CD4-positive, CD25-positive, alpha-beta regulatory T cell (primary cell): ENCODE results near the gene DUSP9. TPM values are rescaled to one million over a fixed set of nuclear protein-coding genes. Genes with fewer than 3 reads are reported as not detected.

Experiments
- ATAC-seq, 2 donors: fragments of 150-1000 bp; cut with Tn5 transposase; one replicate each; pipeline ENCODE4 v1.10.0; 2021; ENCODE audit warnings: low read depth in 2 of 2, moderate number of reproducible peaks in 2 of 2, moderate library complexity in 1 of 2
- DNase-seq, 3 donors: peaks; one replicate each; pipeline versions ENCODE4 v3.0.0 to v3.0.0-alpha.2; 2012 to 2022; ENCODE audit warnings: mixed read lengths in 1 of 3
- H3K27ac ChIP-seq: one replicate; pipeline ENCODE4 v1.7.0; 2013; ENCODE audit warnings: mild to moderate bottlenecking, low read length; ENCODE audit not compliant: insufficient read depth, poor library complexity, severe bottlenecking
- H3K27me3 ChIP-seq: one replicate; pipeline ENCODE4 v1.7.0; 2013; ENCODE audit warnings: low read length; ENCODE audit not compliant: control insufficient read depth, insufficient read depth
- H3K36me3 ChIP-seq: one replicate; pipeline ENCODE4 v1.7.0; 2013; ENCODE audit warnings: mild to moderate bottlenecking, low read length, moderate library complexity; ENCODE audit not compliant: control insufficient read depth, insufficient read depth
- H3K4me1 ChIP-seq: 2 replicates; pipeline ENCODE4 v1.7.0; 2013; ENCODE audit warnings: mild to moderate bottlenecking, low read length; ENCODE audit not compliant: insufficient read depth, control insufficient read depth, poor library complexity, severe bottlenecking
- H3K4me3 ChIP-seq: one replicate; pipeline ENCODE4 v1.7.0; 2013; ENCODE audit warnings: low read depth, mild to moderate bottlenecking, low read length, moderate library complexity
- H3K9me3 ChIP-seq, 2 experiments: 1 replicate in 1 of 2; 2 replicates in 1 of 2; pipeline ENCODE4 v1.7.0; 2013; ENCODE audit warnings: low read length in 2 of 2, mild to moderate bottlenecking in 1 of 2, moderate library complexity in 1 of 2; ENCODE audit not compliant: control insufficient read depth in 2 of 2
- H3K27ac Mint-ChIP-seq, 3 donors: one replicate each; pipeline ENCODE4 v1.8.0; 2020 to 2022; ENCODE audit warnings: mild to moderate bottlenecking in 3 of 3, mixed read lengths in 3 of 3, moderate library complexity in 2 of 3
- H3K27me3 Mint-ChIP-seq: one replicate; pipeline ENCODE4 v1.8.0; 2022; ENCODE audit warnings: mild to moderate bottlenecking, mixed read lengths
- H3K36me3 Mint-ChIP-seq: one replicate; pipeline ENCODE4 v1.8.0; 2020; ENCODE audit warnings: mixed read lengths
- H3K4me1 Mint-ChIP-seq, 4 donors: one replicate each; pipeline ENCODE4 v1.8.0; 2020 to 2022; ENCODE audit warnings: mixed read lengths in 4 of 4, mild to moderate bottlenecking in 1 of 4
- H3K4me3 Mint-ChIP-seq, 4 donors: one replicate each; pipeline ENCODE4 v1.8.0; 2020 to 2022; ENCODE audit warnings: mild to moderate bottlenecking in 4 of 4, mixed read lengths in 4 of 4, moderate library complexity in 3 of 4
- H3K9me3 Mint-ChIP-seq, 7 donors: one replicate each; pipeline ENCODE4 v1.8.0; 2020 to 2022; ENCODE audit warnings: mixed read lengths in 7 of 7, mild to moderate bottlenecking in 3 of 7, moderate library complexity in 2 of 7
- polyA plus RNA-seq, 4 donors: library from polyadenylated mRNA; unstranded; fragments of 300-500 nt; fragmentation: Illumina TruSeq; gene quantifications; one replicate each; pipeline ENCODE4 v1.2.3, GENCODE V29; 2021
- total RNA-seq: library from RNA; stranded (reverse); gene quantifications from one replicate; pipeline ENCODE4 v1.2.3, GENCODE V29; 2022

Gene DUSP9
- total and polyA plus RNA-seq, 5 donors from 2014 or later = not detected

- Mint-ChIP-seq H3K27me3 (no peaks in the 10 kb centered on the region), H3K36me3 (no peaks in the 10 kb centered on the region), H3K27ac (no peak overlapping the region)
Measured at GRCh38 chrX:153634832-153635231, 12.2 kb upstream of the DUSP9 start.

DNA sequence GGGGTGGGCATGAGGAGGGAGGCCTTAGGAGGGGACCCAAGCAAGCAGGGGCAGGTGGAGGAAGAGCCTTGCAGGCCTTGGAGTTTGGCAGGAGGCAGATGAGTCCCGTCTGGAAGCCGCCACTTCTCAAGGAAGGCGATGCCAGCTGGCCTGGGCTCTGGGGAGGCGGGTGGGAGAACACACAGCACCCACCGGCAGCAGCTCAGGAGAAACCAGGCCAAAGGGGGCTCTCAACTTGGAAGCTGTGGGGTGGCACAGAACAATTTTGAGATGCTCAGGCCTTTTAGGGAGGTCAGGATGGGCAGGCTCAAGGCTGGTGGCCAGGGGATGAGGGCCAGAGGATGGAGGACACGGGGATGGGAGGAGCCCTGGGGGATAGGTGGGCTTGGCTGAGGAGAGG is 11.6 kb upstream of the DUSP9 start:
- Mint-ChIP-seq H3K4me1 (no peaks in the 10 kb centered on the region), H3K4me3 (no peak overlapping the region), H3K27me3 (no peaks in the 10 kb centered on the region), H3K27ac (no peak overlapping the region), H3K36me3 (no peaks in the 10 kb centered on the region), H3K9me3 (peaks cover 0 to 10% (median 0%) of the 10 kb centered on the region in 7 donors)
- H3K27me3 ChIP-seq = no peaks in the 10 kb centered on the region
- H3K9me3 ChIP-seq = peaks cover 0 to 4% of the 10 kb centered on the region in 2 experiments
- no peak overlapping the region for H3K27ac ChIP-seq
- H3K36me3 ChIP-seq = no peaks in the 10 kb centered on the region
- no peak for ATAC-seq
- no peak for DNase-seq
- no peak overlapping the region for H3K4me3 ChIP-seq
- H3K4me1 ChIP-seq = no peaks in the 10 kb centered on the region

More at GRCh38 chrX:153634832-153635231, 12.2 kb upstream of the DUSP9 start:
- Histone ChIP-seq H3K4me1 (no peaks in the 10 kb centered on the region), H3K4me3 (no peak overlapping the region), H3K9me3 (peaks cover 0 to 4% of the 10 kb centered on the region in 2 experiments), H3K27ac (no peak overlapping the region), H3K36me3 (no peaks in the 10 kb centered on the region), H3K27me3 (no peaks in the 10 kb centered on the region)
- Mint-ChIP-seq H3K9me3 (peaks cover 0 to 11% (median 0%) of the 10 kb centered on the region in 7 donors), H3K4me1 (no peaks in the 10 kb centered on the region), H3K4me3 (no peak overlapping the region)
- no peak for ATAC-seq
- DNase-seq = no peak

DNA sequence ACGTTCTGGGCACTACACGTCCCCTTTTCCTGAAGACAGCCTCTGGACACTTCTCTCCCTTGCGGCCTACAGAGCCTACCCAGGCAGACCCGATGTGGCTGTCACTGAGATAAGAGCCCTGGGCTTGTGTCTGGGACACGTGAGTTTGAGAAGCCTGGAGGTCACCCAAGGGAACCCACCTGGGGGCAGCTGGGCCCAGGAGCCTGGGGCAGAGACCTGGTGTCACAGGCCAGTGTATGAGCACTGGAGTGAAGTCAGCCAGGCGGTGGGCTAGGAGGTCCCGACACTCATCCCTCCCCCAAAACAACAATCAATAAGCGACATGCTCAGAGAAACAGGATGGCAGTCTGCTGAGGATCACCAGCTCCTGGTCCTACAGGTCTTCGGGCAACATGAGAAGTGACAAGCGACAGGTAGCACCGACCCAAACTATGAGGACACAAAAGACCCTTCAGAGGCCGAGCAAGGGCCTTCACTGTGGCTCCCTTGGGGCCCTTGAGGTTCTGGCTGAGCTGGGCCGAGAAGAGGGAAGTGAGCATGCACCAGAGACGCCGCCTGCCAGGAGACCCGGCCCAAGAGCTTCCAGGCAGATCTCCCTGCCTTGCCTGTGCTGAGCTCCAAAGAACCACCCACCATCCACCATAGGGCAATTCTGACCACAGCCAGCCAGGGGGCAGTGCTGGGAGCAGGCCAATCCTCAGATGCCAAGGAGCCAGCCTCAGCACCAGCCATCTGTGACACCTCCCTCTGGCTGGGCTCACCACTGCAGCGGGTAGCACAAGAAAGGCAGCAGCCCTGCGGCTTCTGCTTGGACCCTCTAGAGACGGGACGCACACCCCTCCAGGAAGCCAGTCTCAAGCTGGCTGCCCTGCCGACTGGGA is 11.0 kb upstream of the DUSP9 start:
- DNase-seq (peak in 1 of 3 donors; percentile 31), ATAC-seq (peak in 1 of 2 donors; percentile 28)
- Histone ChIP-seq H3K4me1 (no peaks in the 10 kb centered on the region), H3K4me3 (no peak overlapping the region), H3K9me3 (peaks cover 0 to 4% of the 10 kb centered on the region in 2 experiments), H3K27me3 (no peaks in the 10 kb centered on the region), H3K36me3 (no peaks in the 10 kb centered on the region), H3K27ac (no peak overlapping the region)
- no peak overlapping the region for H3K27ac Mint-ChIP-seq
- H3K9me3 Mint-ChIP-seq = peaks cover 0 to 7% (median 0%) of the 10 kb centered on the region in 7 donors
- no peaks in the 10 kb centered on the region for H3K4me1 Mint-ChIP-seq
- H3K36me3 Mint-ChIP-seq = no peaks in the 10 kb centered on the region
- no peaks in the 10 kb centered on the region for H3K27me3 Mint-ChIP-seq
- no peak overlapping the region for H3K4me3 Mint-ChIP-seq

GRCh38 chrX:153636716-153637115 is 10.3 kb upstream of the DUSP9 start:
- H3K4me3 Mint-ChIP-seq = no peak overlapping the region
- Histone ChIP-seq H3K4me3 (no peak overlapping the region), H3K27me3 (no peaks in the 10 kb centered on the region), H3K9me3 (no peaks in the 10 kb centered on the region), H3K27ac (no peak overlapping the region), H3K36me3 (no peaks in the 10 kb centered on the region), H3K4me1 (no peaks in the 10 kb centered on the region)
- H3K27me3 Mint-ChIP-seq = no peaks in the 10 kb centered on the region
- ATAC-seq (no peak), DNase-seq (no peak)
- H3K27ac Mint-ChIP-seq = no peak overlapping the region
- H3K4me1 Mint-ChIP-seq = peaks cover 0 to 4% (median 0%) of the 10 kb centered on the region in 4 donors
- no peaks in the 10 kb centered on the region for H3K36me3 Mint-ChIP-seq
- H3K9me3 Mint-ChIP-seq = peaks cover 0 to 3% (median 0%) of the 10 kb centered on the region in 7 donors

DNA sequence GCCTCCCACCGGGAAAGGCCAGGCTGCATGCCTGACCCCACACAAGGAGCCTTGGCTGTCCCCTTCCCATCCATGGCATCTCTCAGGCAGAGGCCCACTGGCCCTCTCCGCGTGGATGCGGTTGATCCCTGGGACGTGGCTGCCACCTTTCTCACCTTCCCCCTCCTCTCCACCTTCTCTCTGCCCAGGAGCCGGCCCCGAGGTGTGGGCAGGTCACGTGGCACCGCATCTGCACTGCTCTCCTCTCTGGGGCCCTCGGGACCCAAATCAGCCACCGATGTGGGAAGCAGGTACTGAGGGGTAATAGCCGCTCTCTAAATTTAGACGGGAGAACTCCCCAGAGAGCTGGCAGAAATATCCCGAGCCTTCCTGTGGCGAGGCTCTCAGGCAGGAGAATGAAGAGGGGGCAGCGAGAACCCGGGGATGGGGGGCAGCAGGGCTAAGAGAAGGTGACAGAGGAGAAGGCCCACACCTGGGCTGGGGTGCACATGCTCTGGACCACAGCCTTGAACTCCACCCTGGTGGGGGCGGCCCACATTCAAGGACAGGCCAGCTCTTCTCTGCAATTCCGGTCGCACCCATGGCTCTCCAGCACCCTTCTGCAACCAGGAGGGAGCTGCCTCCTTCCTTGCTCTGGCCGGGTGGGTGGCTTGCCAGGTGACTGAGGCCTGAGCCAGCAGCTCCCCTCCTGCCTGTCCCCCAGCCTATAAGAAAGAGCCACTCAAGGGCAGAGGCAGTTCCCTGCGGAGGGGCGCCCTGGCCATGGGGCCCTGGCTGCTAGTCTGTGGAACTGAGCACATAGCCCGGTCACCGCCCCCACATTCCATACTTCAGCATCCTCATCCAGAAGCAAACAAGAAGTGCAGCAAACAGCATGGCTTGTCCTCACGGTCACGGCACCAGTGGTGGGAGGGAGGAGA is 9.6 kb upstream of the DUSP9 start:
- Histone ChIP-seq H3K4me3 (no peak overlapping the region), H3K27me3 (no peaks in the 10 kb centered on the region), H3K27ac (no peak overlapping the region), H3K36me3 (no peaks in the 10 kb centered on the region), H3K9me3 (no peaks in the 10 kb centered on the region), H3K4me1 (no peaks in the 10 kb centered on the region)
- DNase-seq (no peak), ATAC-seq (no peak)
- H3K36me3 Mint-ChIP-seq = no peaks in the 10 kb centered on the region
- no peak overlapping the region for H3K27ac Mint-ChIP-seq
- H3K4me3 Mint-ChIP-seq = peak overlapping the region in 1 of 4 donors; percentile 11
- no peaks in the 10 kb centered on the region for H3K9me3 Mint-ChIP-seq
- peaks cover under 1% of the 10 kb centered on the region for H3K27me3 Mint-ChIP-seq
- H3K4me1 Mint-ChIP-seq = peaks cover 0 to 5% (median 0%) of the 10 kb centered on the region in 4 donors

GRCh38 chrX:153638041-153638371 is 9.0 kb upstream of the DUSP9 start:
- peaks cover 2% of the 10 kb centered on the region for H3K27me3 ChIP-seq
- peaks cover 6% of the 10 kb centered on the region for H3K27me3 Mint-ChIP-seq
- no peaks in the 10 kb centered on the region for H3K9me3 Mint-ChIP-seq
- H3K4me3 ChIP-seq = no peak overlapping the region
- H3K9me3 ChIP-seq = no peaks in the 10 kb centered on the region
- no peak overlapping the region for H3K27ac Mint-ChIP-seq
- H3K27ac ChIP-seq = no peak overlapping the region
- H3K4me1 ChIP-seq = no peaks in the 10 kb centered on the region
- no peaks in the 10 kb centered on the region for H3K36me3 Mint-ChIP-seq
- no peak for DNase-seq
- H3K4me3 Mint-ChIP-seq = no peak overlapping the region
- no peaks in the 10 kb centered on the region for H3K36me3 ChIP-seq
- peaks cover 0 to 8% (median 0%) of the 10 kb centered on the region in 4 donors for H3K4me1 Mint-ChIP-seq
- ATAC-seq = no peak

DNA sequence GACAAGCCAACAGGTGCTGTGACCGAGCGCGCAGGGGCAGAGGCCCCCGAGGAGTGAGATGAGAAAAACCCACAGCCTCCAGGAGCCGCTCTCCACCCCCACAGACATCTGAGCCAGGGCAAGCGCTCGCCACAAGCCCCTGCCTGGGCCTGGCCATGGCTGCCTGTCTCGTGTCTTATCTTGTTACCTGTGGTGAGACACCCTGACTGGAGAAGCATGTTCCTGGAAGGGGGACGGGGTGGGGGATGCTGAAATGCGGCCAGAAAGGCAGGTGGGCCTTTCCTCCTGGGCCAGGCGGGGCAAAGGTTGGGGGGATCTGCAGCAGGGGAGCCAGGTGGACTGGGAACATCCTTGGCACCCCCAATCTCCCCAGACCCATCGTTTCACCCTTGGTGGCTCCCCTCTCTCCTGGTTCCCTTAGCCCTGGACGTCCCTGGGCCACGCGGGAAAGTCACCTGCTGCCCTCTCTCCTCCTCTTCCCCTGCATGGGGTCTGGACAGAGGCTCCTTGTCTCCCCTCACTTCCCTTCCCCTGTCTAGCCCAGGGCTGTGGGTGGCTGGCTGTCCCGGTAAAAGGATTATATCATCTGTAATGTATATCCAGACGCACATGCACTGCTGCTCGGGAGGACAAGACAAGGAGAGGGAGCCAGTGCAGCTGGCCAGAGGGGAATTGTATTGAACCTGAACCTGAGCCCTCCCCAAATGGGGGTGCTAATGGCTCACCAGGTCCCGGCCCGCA is 8.4 kb upstream of the DUSP9 start:
- peaks cover 12% of the 10 kb centered on the region for H3K27me3 Mint-ChIP-seq
- no peak for ATAC-seq

More for the DNA sequence above, 8.4 kb upstream of the DUSP9 start:
- Mint-ChIP-seq H3K36me3 (no peaks in the 10 kb centered on the region), H3K27ac (no peak overlapping the region), H3K4me3 (no peak overlapping the region), H3K9me3 (no peaks in the 10 kb centered on the region), H3K4me1 (peaks cover 0 to 10% (median 0%) of the 10 kb centered on the region in 4 donors)
- DNase-seq = no peak
- Histone ChIP-seq H3K27ac (no peak overlapping the region), H3K27me3 (peaks cover 2% of the 10 kb centered on the region), H3K4me1 (peaks cover 3% of the 10 kb centered on the region), H3K9me3 (no peaks in the 10 kb centered on the region), H3K36me3 (no peaks in the 10 kb centered on the region), H3K4me3 (no peak overlapping the region)
